ENCODE results near the gene FUT7. TPM values are rescaled to one million over a fixed set of nuclear protein-coding genes. Genes with fewer than 3 reads are reported as not detected.

Gene FUT7
- total and polyA plus RNA-seq, 2 of the 13 experiments (the other 11 are each of a cell fraction or from before 2014, with no cell fraction given): 0.05 TPM; not detected in 1

- no peak for TF ChIP-seq KAT2B (IDR thresholded peaks at IDR 0.05; ENCODE audit: borderline replicate concordance, low read depth, low read length)
- TF ChIP-seq MAFK (conservative IDR thresholded peaks at IDR 0.05 in 1 of 2, IDR thresholded peaks at IDR 0.05 in 1 of 2; ENCODE audit: low read length in 2 of 2): no peak
- TF ChIP-seq ZNF17 (CRISPR knock-in tag; IDR thresholded peaks at IDR 0.05): peak; percentile 63; the same call in 1 of the 2 replicates
- peak; percentile 40; the same call in 1 of the 2 replicates for TF ChIP-seq ZNF281 (CRISPR knock-in tag; IDR thresholded peaks at IDR 0.05; ENCODE audit: borderline replicate concordance)
- TF ChIP-seq ZNF451 (CRISPR knock-in tag; IDR thresholded peaks at IDR 0.05): peak; percentile 83; the same call in 1 of the 2 replicates
- peak; percentile 79 for TF ChIP-seq HBP1 (CRISPR knock-in tag; IDR thresholded peaks at IDR 0.05; ENCODE audit: low read depth)
- peak; percentile 63; the same call in 1 of the 2 replicates for TF ChIP-seq GABPB1 (CRISPR knock-in tag; IDR thresholded peaks at IDR 0.05)
- peak; percentile 60; the same call in 1 of the 2 replicates for TF ChIP-seq ZNF629 (CRISPR knock-in tag; conservative IDR thresholded peaks at IDR 0.05)
- no peak for TF ChIP-seq ARNT (IDR thresholded peaks at IDR 0.05)
- TF ChIP-seq ZNF253 (CRISPR knock-in tag; IDR thresholded peaks at IDR 0.05; ENCODE audit: borderline replicate concordance): no peak
- peak; percentile 92 for TF ChIP-seq ERF (CRISPR knock-in tag; IDR thresholded peaks at IDR 0.05)
- TF ChIP-seq ZNF670 (CRISPR knock-in tag; IDR thresholded peaks at IDR 0.05; ENCODE audit: borderline replicate concordance): no peak
- TF ChIP-seq EHMT2 (IDR thresholded peaks at IDR 0.05; ENCODE audit: borderline replicate concordance, low read depth, low read length): peak; percentile 77; the same call in 1 of the 2 replicates
- no peak for TF ChIP-seq GLMP (CRISPR knock-in tag; IDR thresholded peaks at IDR 0.05; ENCODE audit: borderline replicate concordance)
- TF ChIP-seq ZNF124 (CRISPR knock-in tag; IDR thresholded peaks at IDR 0.05): peak; percentile 85
- peak; percentile 89 for TF ChIP-seq RAD21 (CRISPR knock-in tag; IDR thresholded peaks at IDR 0.05)
- TF ChIP-seq ASH2L (IDR thresholded peaks at IDR 0.05; ENCODE audit: insufficient read length, low read depth, low read length): peak; percentile 26
- TF ChIP-seq SPEN (CRISPR knock-in tag; IDR thresholded peaks at IDR 0.05; ENCODE audit: low read depth): peak; percentile 46
- no peak for TF ChIP-seq MBNL3 (CRISPR knock-in tag; conservative IDR thresholded peaks at IDR 0.05)
- TF ChIP-seq LRRFIP1 (CRISPR knock-in tag; conservative IDR thresholded peaks at IDR 0.05): 0 out of 2 replicates have a peak, but pooled peaks have one; percentile 79
Observed at GRCh38 chr9:137046088-137046787, 14.3 kb upstream of the FUT7 start, which contains the start of gene NPDC1 (continued).
